NCI-H2227 treated with DMSO at 0.1 percent for 48 hours (cell line): Measurements from ENCODE around the gene CBX2.

Experiments used
- DNase-seq: peaks from one replicate; lab custom pipeline; 2025; lab: John Stamatoyannopoulos, UW

Gene CBX2

DNA sequence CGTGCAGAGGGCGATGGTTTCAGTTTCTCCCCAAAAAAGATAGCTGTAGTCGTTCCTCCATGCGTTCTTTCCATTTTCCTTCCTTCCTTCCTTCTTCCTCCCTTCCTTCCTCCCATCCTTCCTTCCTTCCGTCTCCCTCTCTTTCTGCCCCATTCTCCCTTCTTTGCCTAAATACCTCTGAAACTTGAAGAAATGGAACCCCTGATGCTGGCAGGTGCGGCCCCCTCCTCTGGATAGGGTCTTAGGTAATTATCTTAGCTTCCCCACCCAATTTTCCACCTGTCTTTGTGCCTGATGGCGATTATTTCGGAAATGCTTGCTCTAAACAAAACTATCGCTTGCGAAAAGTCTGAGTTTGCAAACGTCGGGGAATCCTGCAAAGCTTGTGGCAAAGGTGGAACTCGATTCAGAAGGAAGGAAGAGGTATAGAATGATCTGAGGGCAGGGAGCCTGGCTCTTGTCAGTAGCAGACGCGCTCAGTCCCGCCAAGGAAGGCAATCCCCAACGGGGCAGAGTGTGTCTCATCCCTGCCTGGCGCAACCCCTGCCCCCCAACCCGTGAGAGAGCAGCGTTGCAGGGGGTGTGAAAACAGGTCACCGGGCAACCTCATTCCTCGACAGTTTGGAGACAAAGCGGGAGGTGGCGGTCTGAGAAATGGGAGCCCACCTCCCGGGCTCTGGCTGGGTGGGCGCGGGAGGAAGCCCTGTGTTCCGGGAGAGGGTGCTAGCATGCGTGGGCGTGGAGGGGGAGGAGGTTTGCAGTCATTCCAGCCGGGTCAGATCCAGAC, 21.8 kb downstream of the CBX2 start:
- DNase-seq = no peak

DNA sequence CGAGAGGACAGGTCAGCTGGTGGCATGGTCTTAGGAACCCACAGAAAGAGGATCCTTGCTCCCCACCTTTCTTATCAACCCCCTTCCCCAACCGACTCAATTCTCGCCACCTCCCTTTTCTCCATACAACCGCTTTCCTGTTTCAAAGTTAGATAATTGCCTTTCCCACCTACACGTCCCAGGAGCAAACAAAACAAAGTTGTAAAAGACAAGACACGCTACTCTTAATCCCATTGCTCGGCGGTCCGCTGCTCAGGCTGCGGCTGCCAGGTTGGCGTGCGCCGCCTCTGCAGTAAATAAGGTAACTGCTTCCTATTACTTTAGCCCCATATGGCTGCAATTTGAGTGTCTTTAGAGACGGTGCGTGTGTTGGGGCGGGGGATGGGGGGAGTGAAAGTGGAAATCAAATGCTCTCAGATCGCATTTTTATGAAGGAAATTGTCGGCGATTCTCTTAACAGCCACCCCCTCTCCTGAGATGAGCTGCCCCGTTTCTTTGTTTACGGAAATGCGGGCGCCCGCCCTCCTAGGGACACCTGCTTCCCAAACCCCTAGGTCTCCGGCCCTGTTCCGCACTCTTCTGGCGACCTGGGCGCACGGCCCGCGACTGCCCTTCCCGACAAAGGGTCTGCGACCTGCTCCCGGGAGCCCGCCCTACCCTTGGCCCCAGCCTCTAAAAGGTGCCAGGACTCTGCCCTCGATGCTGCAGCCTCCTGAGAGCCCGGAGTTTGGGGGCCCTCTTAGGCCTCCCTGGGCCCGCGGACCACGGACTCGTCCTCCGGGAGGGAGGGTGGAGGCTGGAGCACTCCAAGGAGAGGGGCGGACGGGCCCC, 22.6 kb downstream of the CBX2 start:
- peak; percentile 80 for DNase-seq

DNA sequence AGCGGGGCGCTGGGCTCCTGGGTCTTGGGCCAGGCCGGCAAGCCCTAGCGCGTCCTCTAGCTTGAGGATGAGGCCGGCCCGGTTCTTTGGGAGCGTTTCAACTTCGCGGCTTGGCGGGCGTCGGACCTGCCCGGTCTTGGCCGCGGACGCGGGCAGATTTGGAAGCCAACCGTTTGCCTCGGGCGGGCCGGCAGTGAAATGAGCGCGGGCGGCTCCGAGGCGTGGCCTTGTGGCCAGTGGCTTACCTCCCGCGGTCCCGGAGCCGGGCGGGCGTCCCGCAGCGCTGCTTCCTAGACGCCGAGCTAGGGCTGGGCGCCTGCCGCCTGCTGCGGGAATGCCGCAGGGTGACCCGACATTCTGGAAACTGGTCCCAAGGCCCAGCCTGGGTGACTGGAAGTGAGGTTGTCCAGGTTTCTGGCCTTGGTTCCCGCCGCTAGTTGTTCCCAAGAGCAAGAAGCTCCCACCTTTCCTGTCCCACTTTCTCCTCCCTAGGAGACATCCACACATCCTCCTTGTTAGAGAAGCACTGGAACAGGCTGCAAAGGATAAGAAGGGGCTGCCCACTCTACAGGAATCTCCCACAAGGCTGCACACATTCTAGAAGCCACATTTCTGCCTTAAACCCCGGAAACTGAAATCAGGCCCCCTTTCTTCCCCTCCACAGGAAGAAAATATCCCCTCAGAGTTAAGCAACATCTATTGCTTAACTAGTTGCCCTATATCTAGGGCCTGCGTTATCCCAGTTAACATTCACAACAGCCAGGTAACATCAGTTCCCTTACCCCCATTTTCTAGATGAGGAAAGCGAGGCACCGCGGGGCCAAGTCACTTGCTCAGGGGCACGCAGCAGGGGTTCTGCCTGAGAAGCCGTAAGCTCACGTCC, 23.4 kb downstream of the CBX2 start:
- no peak for DNase-seq

DNA sequence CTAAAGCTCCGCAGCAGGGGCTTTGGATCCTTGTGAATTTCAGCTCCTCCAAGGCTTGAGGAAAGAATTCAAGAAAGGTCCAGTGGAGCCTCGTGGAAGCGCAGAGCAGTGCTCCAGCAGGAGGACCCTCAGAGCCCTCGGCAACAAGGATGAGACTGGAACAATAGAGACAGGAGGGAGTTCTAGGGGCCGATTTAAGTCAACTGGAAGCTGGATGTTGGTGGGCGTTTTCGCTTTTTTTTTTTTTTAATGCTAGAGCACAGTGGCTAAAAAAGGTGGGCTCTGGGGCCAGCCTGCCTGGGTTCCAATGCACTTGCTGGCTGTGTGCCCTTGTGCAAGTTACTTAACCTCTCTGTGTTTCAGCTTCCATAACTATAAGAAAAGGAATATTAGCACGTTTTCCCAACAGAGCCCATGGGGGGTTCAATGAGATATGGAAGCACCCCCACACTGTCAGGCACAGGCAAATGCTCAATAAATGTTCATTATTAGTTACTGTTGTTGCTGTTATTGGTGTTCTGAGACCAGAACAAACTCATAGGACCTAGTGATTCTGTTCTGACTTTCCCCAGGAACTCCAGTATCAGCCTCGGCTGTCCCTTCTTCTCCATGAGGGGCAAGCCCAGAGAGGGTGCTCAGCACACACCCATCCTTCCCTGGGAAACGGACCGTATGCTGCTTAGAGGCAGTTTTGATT, 24.2 kb downstream of the CBX2 start:
- DNase-seq = no peak

DNA sequence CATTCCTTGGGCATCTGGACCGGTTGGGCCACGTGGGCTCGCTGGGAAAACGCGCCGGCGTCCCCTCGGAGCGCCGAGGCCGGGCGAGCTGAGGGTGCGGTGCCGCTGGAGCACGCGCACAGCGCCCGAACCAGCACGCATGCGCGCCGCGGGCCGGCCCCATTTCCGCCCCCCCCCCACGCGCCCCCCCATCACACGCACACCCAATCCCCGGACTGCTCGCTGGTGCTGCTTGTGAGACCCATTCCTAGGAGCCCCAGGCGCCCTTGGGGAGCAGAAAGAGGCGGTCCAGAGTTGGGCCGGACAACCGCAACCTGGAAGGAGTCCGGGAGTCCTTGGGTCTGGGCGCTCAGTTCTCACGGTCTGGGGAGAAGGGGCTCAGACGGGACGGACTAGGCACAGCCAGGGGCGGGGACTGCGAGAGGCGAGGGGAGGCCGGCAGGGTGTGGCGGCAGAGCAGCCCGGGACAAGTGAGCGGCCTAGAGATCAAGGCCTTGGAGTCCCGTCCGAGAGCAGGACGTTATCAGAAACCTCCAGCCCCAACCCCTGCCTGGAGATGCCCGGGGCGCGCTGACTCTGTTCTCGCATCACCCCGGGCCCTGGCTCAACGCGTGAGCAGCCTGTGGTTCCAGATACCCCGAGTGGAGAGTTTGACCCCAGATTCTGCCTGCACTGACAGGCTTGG, 24.9 kb downstream of the CBX2 start:
- DNase-seq = no peak

DNA sequence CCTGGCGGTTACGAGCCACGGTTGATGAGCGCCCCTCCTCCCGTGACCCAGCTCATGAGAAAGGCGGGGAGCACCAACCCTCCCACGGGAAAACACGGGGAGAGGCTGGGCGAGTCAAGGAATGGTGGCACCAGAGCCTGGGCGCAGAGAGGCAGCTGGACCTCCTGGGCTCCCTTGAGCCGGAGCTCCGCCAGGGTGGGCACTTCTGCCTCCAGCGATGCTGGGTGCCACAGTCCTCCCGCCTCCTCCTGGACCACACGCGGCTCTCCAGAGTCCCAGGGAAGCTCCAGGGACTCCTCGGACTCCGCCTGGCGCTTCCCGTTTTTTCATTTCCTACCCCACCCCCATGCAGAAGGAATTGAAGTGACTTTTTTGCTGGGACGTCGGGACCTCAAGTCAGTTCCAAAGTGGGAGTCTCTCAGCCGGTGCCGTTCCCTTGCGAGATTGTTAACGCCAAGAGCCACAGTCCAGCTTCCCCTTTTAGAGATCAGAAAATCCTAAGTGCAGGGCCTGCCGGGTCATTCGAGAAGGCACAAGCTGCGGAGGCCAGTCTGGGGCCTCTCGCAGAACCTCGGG, 25.6 kb downstream of the CBX2 start:
- DNase-seq = no peak

DNA sequence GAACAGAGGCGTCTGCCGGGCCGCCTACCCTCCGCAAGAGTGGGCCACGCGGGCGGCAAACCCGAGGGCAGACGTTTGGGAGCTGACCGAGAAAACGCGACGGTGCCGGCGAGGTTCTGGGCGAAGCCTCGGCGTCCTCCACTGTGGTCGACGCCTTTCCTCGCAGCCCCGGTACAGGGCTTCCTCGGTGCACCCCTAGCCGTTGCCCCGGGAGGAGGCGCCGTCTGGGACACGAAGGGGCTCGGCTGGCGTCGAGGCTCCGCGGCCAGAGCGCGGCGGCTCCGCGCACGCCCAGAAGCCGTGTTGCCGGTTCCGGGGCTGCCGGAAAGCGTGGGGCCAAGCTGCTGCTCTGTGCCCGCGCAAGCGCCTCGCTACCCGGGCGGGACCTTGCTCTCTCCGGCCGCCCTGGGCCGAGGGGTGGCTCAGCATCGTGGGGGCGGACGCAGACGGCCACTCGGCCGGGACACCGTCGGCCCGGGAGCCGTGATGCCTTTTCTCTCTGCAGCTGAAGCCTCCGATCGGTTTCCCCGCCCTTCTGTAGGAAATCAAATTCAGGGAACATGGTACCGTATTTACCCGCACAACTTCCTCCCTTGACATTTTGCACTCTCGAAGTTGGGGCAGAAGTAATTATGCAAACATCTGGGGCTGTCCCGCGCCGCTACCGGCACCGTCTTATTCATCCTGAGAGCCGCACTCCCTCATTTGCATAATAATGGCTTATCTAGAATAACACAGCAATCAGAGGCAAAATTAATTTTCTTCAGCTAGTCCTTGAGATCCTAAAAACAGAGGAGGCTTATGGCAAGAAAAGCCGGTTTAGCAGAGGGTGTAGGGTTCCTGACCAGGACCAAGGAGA, 26.3 kb downstream of the CBX2 start:
- DNase-seq = no peak

DNA sequence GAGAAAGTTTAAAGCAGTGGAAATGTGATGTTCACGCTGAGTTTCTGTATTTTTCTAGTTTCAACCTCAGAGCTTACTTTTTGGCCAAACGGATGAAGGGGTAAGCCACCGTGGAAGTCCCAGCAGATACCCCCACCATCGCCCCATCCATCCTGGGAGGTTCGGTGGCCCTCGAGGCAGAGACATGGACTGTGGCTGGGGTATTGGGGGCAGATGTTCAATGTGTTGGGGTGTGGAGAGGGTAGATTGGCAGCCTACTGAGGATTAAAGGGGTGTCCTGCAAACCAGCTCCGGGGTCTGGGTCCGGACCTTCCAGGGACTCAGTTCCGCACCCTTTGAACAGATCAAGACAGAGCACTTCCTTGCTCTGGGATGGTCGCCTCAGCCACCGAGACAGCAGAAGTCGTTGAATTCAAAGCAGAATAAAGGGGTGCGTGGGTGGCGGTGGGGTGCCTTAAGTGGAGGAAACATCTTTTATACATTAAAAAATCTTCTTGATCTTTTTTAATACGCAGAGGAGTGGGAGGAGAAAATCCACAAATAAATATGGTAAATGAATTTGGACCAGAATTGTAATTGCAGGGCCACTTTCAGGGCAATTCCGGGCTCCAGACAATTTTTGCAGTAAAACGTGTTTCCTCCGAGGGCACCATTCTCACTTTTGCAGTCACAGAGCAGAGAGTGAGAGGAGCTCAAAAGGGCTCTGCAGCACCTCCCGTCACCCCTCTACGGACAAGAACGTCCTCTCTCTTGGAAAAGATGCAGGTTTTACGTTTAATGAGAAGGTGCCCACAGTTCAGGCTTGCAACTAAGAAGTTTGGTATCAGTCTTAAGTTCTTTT, 27.1 kb downstream of the CBX2 start:
- no peak for DNase-seq

DNA sequence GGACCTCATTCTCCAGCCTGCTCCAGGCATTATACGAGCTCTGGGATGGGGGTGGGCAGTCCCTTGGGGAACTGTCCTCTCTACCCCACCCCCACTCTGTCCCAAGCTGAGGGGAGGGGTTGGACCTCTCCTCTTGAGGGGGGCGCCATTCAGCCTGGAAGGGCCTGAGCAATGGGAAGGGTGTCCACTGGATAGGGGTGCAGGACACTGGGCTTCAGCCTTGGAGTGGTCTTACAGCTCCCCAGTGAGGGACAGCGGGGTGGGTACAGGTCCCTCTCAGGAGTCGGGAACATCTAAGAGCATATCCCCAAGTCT, 28.5 kb downstream of the CBX2 start:
- DNase-seq = no peak

DNA sequence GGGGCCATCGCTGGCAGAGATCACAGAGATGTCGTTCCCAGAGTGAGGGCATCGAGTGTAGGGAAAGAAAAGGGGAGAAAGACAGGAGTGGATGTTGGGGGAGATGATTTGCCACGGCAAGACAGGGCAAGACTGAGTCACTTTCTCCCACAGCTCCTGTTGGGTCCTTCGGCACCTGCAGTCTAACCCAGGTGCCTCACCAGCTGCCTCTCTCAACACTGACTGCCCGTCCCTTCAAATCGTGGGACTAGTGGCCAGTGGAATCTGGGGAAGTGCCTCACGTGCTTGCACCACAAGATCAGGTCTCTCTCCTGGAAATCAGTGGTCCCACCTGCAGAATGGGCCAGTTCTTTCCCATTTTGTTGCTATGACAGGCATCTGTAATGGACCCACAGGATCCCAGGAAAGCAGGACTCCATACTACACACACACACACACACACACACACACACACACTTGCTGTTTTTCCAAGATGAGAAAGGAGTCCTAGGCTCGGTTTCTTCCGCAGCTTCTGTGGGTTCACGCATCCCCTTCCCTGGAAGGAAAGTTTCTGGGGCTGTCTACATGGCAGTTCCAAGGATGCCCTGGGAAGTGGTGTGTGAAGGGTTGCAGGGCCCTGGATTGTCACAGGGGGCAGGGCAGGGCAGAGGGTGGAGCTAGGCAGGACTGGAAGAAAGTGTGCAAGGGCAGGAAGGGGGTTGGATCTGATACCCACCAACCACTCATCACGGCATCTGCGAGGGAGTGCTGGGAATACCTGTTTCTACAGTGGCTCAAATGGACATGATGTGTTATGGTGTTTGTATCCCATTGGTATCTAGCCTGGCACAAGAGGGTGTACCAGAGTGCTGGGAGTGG, 29.1 kb downstream of the CBX2 start:
- no peak for DNase-seq

DNA sequence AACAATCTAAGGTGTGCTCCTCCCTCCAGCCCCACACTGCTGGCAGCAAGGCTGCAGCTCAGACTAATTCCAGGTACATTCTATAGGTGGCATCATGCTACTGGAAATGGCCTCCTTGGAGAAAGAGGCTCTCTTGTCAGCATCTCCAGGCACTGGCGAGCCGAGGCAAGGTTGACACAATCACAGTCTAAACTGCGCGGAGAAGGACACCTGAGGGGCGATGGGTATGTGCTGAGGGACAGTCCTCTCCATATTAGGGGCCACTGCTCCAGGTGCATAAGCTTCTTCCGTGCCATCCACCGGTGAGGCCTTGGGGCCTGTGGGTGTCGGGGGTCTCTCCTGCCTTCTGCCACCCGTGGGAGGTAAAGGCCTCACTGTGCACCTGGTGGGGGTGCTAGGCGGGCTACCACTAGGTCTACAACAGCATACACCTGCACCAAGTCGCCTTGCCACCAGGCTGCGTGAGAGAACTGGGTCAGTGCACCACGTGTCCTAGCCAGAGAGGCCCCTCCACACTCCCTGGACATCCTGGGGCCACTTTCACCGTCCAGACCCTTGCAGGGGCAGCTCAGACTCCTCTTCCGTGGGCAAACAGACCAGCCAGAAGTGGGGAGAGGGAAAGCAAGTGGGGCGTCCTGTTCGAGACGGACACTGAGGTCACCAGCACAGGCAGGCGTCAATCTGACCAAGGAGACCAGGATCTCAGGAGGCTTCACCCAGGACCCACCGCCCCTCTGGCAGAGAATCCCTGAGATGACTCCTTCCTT, 31.0 kb downstream of the CBX2 start:
- DNase-seq = no peak

DNA sequence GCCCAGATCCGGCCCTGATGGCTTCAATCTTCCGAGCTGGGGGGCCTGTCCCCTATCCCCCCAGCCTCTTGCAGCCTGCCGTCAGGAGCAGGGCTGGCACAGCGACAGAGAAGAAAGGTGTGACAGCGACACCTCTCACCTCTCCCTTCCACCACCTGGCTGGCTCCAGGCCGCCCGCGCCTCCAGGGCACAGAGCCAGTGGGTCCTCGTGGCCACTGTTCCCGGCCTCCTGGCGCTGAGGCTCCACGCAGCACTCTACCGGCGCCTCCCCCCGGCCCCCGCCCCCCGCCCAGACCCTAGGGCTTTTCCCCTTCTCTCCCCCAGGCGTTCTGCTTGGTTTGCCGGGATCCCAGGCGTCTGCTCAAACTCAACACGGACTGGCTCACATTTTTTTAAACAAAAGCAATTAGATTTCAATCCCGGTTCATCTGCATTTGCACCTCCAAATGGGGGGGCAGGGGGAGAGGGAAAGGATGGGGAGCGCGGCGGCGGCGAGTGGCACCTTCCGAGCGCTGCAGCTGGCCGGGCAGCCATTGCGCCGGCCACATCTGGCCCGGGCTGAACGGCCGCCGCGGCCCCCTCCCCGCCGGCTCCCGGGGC, 31.7 kb downstream of the CBX2 start:
- peak; percentile 65 for DNase-seq

DNA sequence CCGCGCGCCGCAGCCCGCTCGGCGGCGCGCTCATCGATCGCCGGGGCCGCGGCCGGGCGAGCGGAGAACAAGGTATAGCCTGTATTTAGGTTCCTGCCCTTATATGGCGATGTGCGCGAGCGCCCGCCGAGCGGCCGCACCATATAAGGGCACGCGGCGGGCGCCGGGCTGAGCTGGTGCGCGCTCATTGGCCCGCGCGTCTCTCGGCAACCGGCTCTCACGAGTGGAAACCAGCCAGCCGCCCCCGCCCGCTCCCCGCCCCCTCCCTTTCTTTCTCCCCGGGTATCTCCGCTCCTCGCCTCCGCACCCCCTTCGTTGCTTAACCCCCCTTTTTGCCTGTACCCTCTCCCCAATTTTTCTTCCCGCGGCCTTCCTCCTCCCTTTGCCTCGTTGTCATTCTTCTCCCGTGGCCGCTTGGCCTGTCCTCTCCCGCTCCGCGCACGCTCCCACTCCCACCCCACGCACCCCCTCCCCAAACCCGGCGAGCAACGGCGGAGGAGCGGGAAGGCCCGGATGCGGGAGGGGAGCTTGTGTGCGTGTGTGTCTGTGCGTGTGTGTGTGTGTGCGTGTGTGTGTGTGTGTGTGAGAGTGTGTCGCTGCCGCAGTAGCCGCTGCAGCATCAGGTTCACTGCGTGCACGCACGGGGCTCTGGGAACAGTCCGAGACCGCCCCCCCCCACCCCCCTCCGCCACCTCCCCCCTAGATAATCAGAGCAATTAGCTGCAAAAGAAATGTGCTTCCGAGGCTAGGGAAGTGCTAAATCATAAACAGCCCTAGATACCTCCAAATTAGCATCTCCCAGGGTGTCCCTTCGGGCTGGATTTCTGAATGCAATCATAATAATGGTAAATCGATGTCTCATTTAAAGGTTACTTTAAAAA, 32.4 kb downstream of the CBX2 start:
- peak; percentile 93 for DNase-seq

DNA sequence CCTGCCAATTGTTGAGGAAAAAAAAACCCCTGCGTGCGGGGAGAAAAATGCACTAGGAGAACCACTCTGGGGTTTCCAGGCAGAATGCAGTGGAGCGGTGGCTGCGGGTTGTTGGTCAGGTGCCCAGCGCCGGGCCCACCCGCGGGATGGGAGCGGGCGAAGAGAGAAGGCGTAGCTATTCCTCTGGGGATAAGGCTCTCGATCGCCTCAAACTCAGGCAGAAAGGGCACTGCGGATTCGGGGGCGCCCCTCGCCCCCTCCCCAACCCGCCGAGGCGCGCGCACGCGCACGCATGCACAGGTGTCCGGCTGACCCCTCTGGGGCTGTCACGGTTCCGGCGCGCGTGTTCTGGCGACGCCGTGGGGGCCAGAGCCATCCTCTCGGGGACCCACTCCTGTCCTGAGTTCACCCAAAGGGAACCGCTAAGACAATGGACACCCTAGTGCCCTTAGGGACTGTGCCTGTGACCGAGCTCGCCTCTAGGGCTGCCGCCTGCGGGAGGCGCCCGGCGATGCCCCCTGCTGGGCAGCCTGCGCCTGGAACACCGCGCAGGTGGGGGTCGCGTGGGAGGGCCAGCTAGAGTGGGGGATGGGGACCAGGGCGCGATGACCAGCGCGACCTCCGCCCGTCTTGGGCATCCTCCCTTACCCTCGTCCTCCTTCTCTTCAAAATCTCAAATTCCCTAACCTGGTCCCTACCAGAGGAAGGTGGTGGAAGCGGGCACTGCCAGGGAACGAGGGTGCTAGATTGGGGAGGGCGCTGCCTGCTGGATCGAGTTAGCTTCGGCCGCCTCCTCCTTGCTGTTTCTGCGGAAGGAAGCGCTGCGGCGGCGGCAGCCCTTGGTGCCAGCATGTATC, 33.3 kb downstream of the CBX2 start:
- DNase-seq = peak; percentile 67

DNA sequence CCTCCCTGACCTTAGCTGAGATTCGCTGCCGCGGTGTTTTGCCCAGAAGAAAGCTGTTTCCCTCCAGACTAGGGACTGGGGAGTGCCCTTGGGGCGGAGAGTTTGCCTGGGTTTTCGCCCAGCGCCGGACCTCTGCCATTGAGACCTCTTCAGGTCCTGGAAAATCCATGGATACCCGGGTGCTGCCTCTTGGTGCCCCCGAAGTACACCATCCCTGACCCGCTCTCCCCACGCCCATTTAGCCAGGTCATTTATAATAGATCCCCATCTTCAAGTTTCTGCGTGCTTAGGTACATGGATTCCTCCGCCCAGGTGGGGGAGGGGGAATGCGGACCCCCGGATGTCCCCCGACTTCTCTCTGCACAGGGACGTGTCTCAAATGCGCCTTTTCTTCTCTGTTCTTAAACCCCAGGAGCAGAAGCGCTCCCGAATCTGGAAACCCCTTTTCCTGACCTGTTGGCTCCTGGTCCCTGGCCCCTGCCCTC, 34.0 kb downstream of the CBX2 start:
- DNase-seq = no peak
